GM18526 (cell line): ENCODE results near the gene ASB15.

Experiments used
- POLR2A ChIP-seq: IDR thresholded peaks from 3 replicates; pipeline ENCODE4 v1.6.1; 2011; ENCODE audit not compliant: insufficient read length; ENCODE audit errors: extremely low read depth

ASB15 gene

GRCh38 chr7:123665896-123666295, 64.3 kb downstream of the ASB15 start:
- no peak for TF ChIP-seq POLR2A

DNA sequence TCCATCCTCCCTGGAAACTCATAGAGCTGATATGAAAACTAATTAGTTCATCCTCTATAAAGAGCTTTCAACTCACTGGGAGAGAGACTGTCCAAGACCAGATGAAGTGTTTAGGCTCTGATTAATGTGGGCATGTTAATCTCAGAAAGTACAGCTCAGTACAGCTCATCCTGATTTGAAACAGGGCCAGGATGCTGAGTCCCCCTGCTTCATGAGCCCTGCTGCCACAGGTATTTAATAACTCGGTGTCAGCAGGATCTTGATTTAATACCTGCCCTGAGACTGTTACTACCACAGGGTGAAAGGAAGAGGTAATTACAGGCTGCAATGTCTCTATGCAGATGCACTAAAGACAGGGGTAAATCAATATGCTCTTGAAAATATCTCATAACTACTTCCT, 64.9 kb downstream of the ASB15 start:
- no peak for TF ChIP-seq POLR2A

DNA sequence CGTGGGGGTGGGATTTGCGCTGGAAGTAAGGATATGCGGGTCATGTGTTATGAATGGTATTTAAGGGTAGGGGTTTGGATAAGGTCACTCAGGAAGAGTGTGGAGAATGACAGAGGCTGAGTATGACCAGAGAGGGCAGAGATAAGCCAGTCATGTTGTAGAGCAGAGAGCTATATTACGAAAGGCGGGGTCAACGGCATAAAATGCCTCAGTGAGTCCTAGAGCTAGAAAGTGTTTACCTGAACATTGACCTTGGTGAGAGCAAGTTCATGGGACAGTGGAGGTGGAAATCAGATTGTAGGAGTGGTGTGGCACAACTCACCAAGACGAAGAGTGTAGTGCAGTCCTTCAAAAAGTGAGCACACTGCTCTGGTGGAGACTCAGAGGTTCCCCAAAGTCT, 67.9 kb downstream of the ASB15 start:
- TF ChIP-seq POLR2A: no peak

DNA sequence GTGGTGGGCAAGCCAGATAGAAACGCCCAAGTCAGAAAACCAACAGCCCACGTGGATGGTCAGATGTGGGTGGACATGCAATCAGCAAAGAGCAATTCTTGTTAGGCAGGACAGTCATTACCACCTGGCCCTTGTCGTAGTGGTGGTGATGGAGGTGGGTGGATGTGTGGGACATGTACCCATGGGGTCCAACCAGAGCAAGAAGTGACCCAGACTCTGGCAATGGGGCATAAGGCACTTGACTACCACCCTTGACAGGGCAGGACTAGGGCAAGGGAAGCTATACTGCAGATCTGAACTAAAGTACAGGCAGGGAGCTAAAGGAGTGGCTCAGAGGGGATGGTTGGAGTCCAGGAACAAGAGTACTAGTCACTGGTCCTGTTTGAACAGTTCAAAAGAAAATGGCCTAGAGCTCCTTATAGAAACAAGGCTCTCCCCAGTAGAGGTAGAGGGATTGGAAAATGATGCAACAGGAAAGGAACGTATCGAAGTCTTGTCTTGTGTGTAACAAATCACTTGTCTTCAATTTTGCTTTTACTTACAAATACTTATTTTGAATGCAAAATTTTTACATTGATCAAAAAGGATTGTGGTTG, 71.6 kb downstream of the ASB15 start:
- no peak for TF ChIP-seq POLR2A

DNA sequence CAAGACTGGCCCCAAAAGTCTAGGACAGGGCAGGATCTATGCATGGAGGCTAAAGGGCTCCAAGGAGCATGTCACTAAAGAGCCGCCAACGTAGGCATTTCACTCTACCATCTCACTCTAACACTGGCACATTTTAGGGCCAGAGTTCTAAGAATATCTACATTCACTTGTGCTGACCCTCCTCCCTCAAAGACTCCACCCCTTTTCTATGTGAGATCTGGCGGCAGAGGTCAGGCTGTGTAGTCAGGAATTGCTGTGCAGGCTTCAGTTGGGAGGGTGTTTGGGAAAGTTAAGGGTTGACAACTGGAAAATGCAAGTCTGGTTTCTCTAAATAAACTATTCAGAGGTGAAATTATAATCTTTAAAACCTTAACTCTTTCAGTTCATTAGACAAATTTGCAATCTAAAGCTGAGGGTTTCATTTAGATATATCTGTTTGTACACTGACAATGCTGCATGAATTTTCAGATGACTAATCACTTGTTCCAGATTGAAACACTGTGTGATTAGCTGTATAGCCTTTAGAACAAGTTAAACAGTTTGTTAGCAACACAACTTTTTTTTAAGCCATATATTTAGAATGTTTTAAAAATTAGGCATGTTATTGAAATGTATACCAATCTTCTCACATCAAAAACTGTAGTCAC, 72.3 kb downstream of the ASB15 start:
- no peak for TF ChIP-seq POLR2A

GRCh38 chr7:123674399-123675180, 73.0 kb downstream of the ASB15 start:
- TF ChIP-seq POLR2A: no peak

- no peak for TF ChIP-seq POLR2A
Observed at GRCh38 chr7:123675181-123675473, 73.5 kb downstream of the ASB15 start.

- no peak for TF ChIP-seq POLR2A
Observed at GRCh38 chr7:123677061-123677715, 75.6 kb downstream of the ASB15 start.

DNA sequence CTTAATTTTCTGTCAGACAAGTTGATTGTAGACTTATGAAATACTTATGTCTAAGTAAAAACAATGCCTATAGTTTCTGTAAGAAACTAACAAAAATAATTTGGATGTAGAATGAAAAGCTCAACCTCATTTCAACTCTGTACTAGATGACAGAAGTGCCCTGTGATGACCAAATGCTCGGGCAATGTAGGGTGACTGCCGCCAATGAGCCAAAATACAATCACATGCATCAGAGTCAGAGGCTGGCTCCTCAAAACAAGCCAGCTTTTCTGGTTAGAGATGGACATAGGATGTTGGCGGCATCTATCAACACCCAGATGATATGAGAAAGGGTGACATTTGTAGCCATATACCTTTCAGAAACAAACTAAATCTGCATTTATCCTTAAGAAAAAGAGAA, 78.0 kb downstream of the ASB15 start:
- TF ChIP-seq POLR2A: no peak

GRCh38 chr7:123680580-123680979, 79.0 kb downstream of the ASB15 start:
- TF ChIP-seq POLR2A: no peak

GRCh38 chr7:123681561-123681960, 79.9 kb downstream of the ASB15 start:
- TF ChIP-seq POLR2A: no peak

- no peak for TF ChIP-seq POLR2A
Observed at GRCh38 chr7:123682690-123683089, 81.1 kb downstream of the ASB15 start.

DNA sequence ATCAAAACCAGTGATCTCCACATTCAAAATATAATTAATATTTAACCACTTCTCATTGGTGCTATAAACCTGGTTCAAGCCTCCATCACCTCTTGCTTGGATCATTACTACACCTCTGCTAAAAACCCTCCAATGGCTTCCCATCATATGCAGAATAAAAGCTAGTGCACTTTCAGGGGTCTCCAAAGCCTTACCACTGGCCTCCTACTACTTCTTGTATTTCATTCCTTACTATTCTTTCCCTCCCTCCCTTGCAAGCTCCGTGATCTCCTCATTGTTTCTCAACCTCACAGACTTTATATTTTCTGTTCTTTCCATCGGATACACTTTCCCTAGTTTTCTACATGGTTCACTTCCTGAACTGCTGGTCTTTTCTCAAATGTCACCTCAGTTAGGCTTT, 85.5 kb downstream of the ASB15 start:
- no peak for TF ChIP-seq POLR2A

GRCh38 chr7:123687727-123688126, 86.1 kb downstream of the ASB15 start:
- no peak for TF ChIP-seq POLR2A
